ENCODE data around the gene PHOSPHO1. TPM values are rescaled to one million over a fixed set of nuclear protein-coding genes. Genes with fewer than 3 reads are reported as not detected.

Gene PHOSPHO1
- total and polyA plus RNA-seq, 4 donors: 2.7 to 12.2 (median 4.6) TPM

- no peak for DNase-seq (ENCODE audit: low read depth in 4 of 6, low spot score in 6 of 6)
These were observed 33.1 kb downstream of the PHOSPHO1 start for GRCh38 chr17:49197346-49197998.

GRCh38 chr17:49196520-49196919, 34.1 kb downstream of the PHOSPHO1 start:
- Histone ChIP-seq H3K27me3 (ENCODE audit: control insufficient read depth, insufficient read depth, low read length) (no peaks in the 10 kb centered on the region), H3K36me3 (ENCODE audit: control insufficient read depth, insufficient read depth, low read length) (no peaks in the 10 kb centered on the region), H3K4me3 (ENCODE audit: low read depth, low read length) (no peak overlapping the region), H3K27ac (ENCODE audit: low read depth, low read length) (no peak overlapping the region), H3K9me3 (ENCODE audit: control insufficient read depth, insufficient read depth, low read length) (no peaks in the 10 kb centered on the region), H3K4me1 (ENCODE audit: control insufficient read depth, insufficient read depth, low read length) (peaks cover 10% of the 10 kb centered on the region)
- no peak for DNase-seq (ENCODE audit: low read depth in 4 of 6, low spot score in 6 of 6)
- WGBS (ENCODE audit: insufficient coverage): no CpG with 5 or more reads among the region's 3 CpGs

More at GRCh38 chr17:49197346-49197998, 33.1 kb downstream of the PHOSPHO1 start:
- Histone ChIP-seq H3K4me1 (ENCODE audit: control insufficient read depth, insufficient read depth, low read length) (peaks cover 6% of the 10 kb centered on the region), H3K9me3 (ENCODE audit: control insufficient read depth, insufficient read depth, low read length) (no peaks in the 10 kb centered on the region), H3K27ac (ENCODE audit: low read depth, low read length) (no peak overlapping the region), H3K27me3 (ENCODE audit: control insufficient read depth, insufficient read depth, low read length) (no peaks in the 10 kb centered on the region), H3K4me3 (ENCODE audit: low read depth, low read length) (no peak overlapping the region), H3K36me3 (ENCODE audit: control insufficient read depth, insufficient read depth, low read length) (no peaks in the 10 kb centered on the region)
- WGBS (ENCODE audit: insufficient coverage): 75% methylated on average over 1 of the region's 5 CpGs

- Histone ChIP-seq H3K27ac (ENCODE audit: low read depth, low read length) (no peak overlapping the region), H3K4me1 (ENCODE audit: control insufficient read depth, insufficient read depth, low read length) (peaks cover 10% of the 10 kb centered on the region), H3K9me3 (ENCODE audit: control insufficient read depth, insufficient read depth, low read length) (no peaks in the 10 kb centered on the region), H3K27me3 (ENCODE audit: control insufficient read depth, insufficient read depth, low read length) (no peaks in the 10 kb centered on the region), H3K4me3 (ENCODE audit: low read depth, low read length) (no peak overlapping the region), H3K36me3 (ENCODE audit: control insufficient read depth, insufficient read depth, low read length) (no peaks in the 10 kb centered on the region)
- no peak for DNase-seq (ENCODE audit: low read depth in 4 of 6, low spot score in 6 of 6)
- no CpG with 5 or more reads among the region's 4 CpGs for WGBS (ENCODE audit: insufficient coverage)
These were observed 34.8 kb downstream of the PHOSPHO1 start for GRCh38 chr17:49195751-49196150.

GRCh38 chr17:49194297-49194607, 36.3 kb downstream of the PHOSPHO1 start:
- Histone ChIP-seq H3K4me1 (ENCODE audit: control insufficient read depth, insufficient read depth, low read length) (peaks cover 10% of the 10 kb centered on the region), H3K9me3 (ENCODE audit: control insufficient read depth, insufficient read depth, low read length) (no peaks in the 10 kb centered on the region), H3K27me3 (ENCODE audit: control insufficient read depth, insufficient read depth, low read length) (no peaks in the 10 kb centered on the region), H3K4me3 (ENCODE audit: low read depth, low read length) (no peak overlapping the region), H3K36me3 (ENCODE audit: control insufficient read depth, insufficient read depth, low read length) (no peaks in the 10 kb centered on the region), H3K27ac (ENCODE audit: low read depth, low read length) (no peak overlapping the region)
- WGBS (ENCODE audit: insufficient coverage): 50% methylated on average over 3 of the region's 3 CpGs
- DNase-seq (ENCODE audit: low read depth in 4 of 6, low spot score in 6 of 6): no peak

- H3K27me3 ChIP-seq (ENCODE audit: control insufficient read depth, insufficient read depth, low read length): no peaks in the 10 kb centered on the region
- H3K4me1 ChIP-seq (ENCODE audit: control insufficient read depth, insufficient read depth, low read length): peaks cover 10% of the 10 kb centered on the region
- WGBS (ENCODE audit: insufficient coverage): 3% methylated on average over 15 of the region's 21 CpGs
- H3K9me3 ChIP-seq (ENCODE audit: control insufficient read depth, insufficient read depth, low read length): no peaks in the 10 kb centered on the region
- peak overlapping the region; percentile 100 for H3K27ac ChIP-seq (ENCODE audit: low read depth, low read length)
- peak overlapping the region; percentile 100 for H3K4me3 ChIP-seq (ENCODE audit: low read depth, low read length)
- peak; percentile 20 to 91 (median 50) for DNase-seq (ENCODE audit: low read depth in 4 of 6, low spot score in 6 of 6)
- H3K36me3 ChIP-seq (ENCODE audit: control insufficient read depth, insufficient read depth, low read length): no peaks in the 10 kb centered on the region
These were observed 36.9 kb downstream of the PHOSPHO1 start for GRCh38 chr17:49193513-49194296.

GRCh38 chr17:49191917-49192741, 38.5 kb downstream of the PHOSPHO1 start:
- H3K4me1 ChIP-seq (ENCODE audit: control insufficient read depth, insufficient read depth, low read length): peaks cover 10% of the 10 kb centered on the region
- under 1% methylated on average over 52 of the region's 53 CpGs for WGBS (ENCODE audit: insufficient coverage)
- no peaks in the 10 kb centered on the region for H3K36me3 ChIP-seq (ENCODE audit: control insufficient read depth, insufficient read depth, low read length)
- H3K27me3 ChIP-seq (ENCODE audit: control insufficient read depth, insufficient read depth, low read length): no peaks in the 10 kb centered on the region
- H3K27ac ChIP-seq (ENCODE audit: low read depth, low read length): peak overlapping the region; percentile 100
- H3K4me3 ChIP-seq (ENCODE audit: low read depth, low read length): peak overlapping the region; percentile 100
- H3K9me3 ChIP-seq (ENCODE audit: control insufficient read depth, insufficient read depth, low read length): no peaks in the 10 kb centered on the region
- peak; percentile 77 to 97 (median 83) for DNase-seq (ENCODE audit: low read depth in 4 of 6, low spot score in 6 of 6)

GRCh38 chr17:49191409-49191916, 39.1 kb downstream of the PHOSPHO1 start:
- H3K4me1 ChIP-seq (ENCODE audit: control insufficient read depth, insufficient read depth, low read length): peaks cover 10% of the 10 kb centered on the region
- H3K4me3 ChIP-seq (ENCODE audit: low read depth, low read length): peak overlapping the region; percentile 100
- 0% methylated on average over 1 of the region's 8 CpGs for WGBS (ENCODE audit: insufficient coverage)
- no peak for DNase-seq (ENCODE audit: low read depth in 4 of 6, low spot score in 6 of 6)
- H3K9me3 ChIP-seq (ENCODE audit: control insufficient read depth, insufficient read depth, low read length): no peaks in the 10 kb centered on the region
- no peaks in the 10 kb centered on the region for H3K36me3 ChIP-seq (ENCODE audit: control insufficient read depth, insufficient read depth, low read length)
- H3K27ac ChIP-seq (ENCODE audit: low read depth, low read length): peak overlapping the region; percentile 100
- H3K27me3 ChIP-seq (ENCODE audit: control insufficient read depth, insufficient read depth, low read length): no peaks in the 10 kb centered on the region

- Histone ChIP-seq H3K4me3 (ENCODE audit: low read depth, low read length) (no peak overlapping the region), H3K27ac (ENCODE audit: low read depth, low read length) (no peak overlapping the region), H3K36me3 (ENCODE audit: control insufficient read depth, insufficient read depth, low read length) (no peaks in the 10 kb centered on the region), H3K4me1 (ENCODE audit: control insufficient read depth, insufficient read depth, low read length) (peaks cover 10% of the 10 kb centered on the region), H3K27me3 (ENCODE audit: control insufficient read depth, insufficient read depth, low read length) (no peaks in the 10 kb centered on the region), H3K9me3 (ENCODE audit: control insufficient read depth, insufficient read depth, low read length) (no peaks in the 10 kb centered on the region)
- DNase-seq (ENCODE audit: low read depth in 4 of 6, low spot score in 6 of 6): no peak
- 75% methylated on average over 2 of the region's 4 CpGs for WGBS (ENCODE audit: insufficient coverage)
These were observed 39.7 kb downstream of the PHOSPHO1 start for GRCh38 chr17:49190932-49191331.

GRCh38 chr17:49187301-49187700, 43.3 kb downstream of the PHOSPHO1 start:
- no peaks in the 10 kb centered on the region for H3K36me3 ChIP-seq (ENCODE audit: control insufficient read depth, insufficient read depth, low read length)
- peaks cover 4% of the 10 kb centered on the region for H3K4me1 ChIP-seq (ENCODE audit: control insufficient read depth, insufficient read depth, low read length)
- 100% methylated on average over 1 of the region's 3 CpGs for WGBS (ENCODE audit: insufficient coverage)

More at GRCh38 chr17:49187301-49187700, 43.3 kb downstream of the PHOSPHO1 start:
- no peak for DNase-seq (ENCODE audit: low read depth in 4 of 6, low spot score in 6 of 6)
- no peaks in the 10 kb centered on the region for H3K9me3 ChIP-seq (ENCODE audit: control insufficient read depth, insufficient read depth, low read length)
- no peak overlapping the region for H3K4me3 ChIP-seq (ENCODE audit: low read depth, low read length)
- no peak overlapping the region for H3K27ac ChIP-seq (ENCODE audit: low read depth, low read length)
- H3K27me3 ChIP-seq (ENCODE audit: control insufficient read depth, insufficient read depth, low read length): no peaks in the 10 kb centered on the region
